GM19025 (cell line): Measurements from ENCODE around the gene GLIS1.

Source experiments
- ATAC-seq: cut with Tn5 transposase; IDR thresholded peaks from one replicate; pipeline ENCODE4 v1.9.1; 2021; ENCODE audit warnings: mild to moderate bottlenecking, low read depth, moderate library complexity; ENCODE audit not compliant: unreplicated experiment

Gene GLIS1

DNA sequence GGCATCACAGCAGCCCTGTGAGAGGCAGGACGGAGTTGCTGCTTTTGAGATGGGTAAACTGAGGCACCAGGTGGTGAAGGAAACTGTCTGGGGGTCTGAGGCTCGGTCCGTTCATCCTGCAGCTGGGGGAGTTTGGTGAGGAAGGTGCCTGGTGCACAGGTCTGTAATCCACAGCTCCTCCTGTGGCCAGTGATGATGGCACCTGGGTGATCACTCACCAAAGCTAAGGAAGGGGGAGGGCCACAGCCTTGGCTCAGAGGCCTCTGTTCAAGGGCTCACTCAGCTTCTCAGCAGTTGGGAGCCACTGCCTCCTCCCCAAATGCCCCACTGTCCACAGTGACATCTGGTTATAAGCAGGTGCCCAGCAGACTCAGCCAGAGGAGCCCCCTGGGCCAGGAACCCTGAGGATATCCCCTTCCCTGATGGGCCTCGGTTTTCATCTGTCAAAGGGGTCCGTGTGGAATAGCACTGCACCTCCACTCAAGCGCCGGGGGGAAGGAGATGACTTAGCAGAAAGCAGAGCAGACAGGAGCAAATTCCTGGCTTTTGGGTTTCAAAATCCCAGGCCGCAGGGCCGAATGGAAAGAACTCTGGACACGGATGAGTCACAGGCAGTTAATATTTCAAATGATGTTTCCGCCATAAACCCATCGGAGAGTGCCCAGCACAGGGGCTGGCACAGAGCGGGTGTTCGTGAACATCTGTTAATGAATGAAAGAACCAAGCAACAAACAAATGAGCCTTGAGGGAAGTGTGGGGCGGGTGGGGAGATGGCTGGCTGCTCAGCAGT is 197.0 kb downstream of the GLIS1 start:
- no peak for ATAC-seq

DNA sequence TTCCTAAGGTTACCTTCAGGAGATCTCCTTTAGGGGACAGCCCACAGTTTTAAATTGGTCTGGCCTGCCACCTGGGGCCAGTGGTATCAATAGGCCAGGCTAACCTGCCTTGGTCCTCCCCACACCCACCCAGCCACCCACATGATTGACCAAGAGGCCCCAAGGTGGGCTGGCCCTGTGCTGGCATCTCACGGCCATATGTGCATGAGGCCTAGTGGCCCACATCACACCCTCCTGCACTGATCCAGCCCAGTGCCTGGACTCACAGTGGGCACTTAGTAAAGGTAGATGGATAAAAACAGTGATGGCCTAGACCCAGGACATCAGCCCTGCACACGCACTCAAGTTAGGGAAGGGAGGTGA is 197.7 kb downstream of the GLIS1 start:
- no peak for ATAC-seq

DNA sequence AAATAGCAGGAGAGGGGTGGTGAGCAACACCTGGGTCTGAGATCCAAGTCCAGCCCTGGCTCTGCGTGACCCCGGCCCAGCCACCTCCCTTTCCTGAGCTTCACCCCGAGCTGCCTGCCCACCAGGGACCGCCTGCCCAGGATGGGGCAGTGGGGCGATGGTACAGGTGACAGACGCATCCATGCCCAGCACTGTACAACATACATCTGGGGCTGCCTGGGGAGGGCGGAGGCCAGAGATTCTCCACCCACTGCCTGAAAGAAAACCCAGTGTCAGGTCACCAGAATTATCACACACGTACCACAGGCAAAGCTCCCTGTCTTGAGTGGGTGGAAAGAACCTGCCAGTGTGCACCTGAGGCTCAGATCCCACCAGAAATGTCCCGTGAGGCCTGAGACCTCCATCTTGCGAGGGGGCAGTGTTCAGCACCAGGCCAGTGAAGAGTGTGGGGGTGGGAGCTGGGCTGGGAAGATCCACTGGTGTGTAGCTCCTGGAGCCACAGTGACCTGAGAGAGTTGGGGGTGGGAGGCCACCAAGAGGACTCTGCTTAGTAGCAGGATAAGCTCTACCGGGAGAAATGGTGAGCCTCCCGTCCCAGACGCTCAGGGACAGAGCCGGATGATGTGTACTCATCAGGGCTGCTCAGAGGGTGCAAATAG is 198.2 kb downstream of the GLIS1 start:
- no peak for ATAC-seq

DNA sequence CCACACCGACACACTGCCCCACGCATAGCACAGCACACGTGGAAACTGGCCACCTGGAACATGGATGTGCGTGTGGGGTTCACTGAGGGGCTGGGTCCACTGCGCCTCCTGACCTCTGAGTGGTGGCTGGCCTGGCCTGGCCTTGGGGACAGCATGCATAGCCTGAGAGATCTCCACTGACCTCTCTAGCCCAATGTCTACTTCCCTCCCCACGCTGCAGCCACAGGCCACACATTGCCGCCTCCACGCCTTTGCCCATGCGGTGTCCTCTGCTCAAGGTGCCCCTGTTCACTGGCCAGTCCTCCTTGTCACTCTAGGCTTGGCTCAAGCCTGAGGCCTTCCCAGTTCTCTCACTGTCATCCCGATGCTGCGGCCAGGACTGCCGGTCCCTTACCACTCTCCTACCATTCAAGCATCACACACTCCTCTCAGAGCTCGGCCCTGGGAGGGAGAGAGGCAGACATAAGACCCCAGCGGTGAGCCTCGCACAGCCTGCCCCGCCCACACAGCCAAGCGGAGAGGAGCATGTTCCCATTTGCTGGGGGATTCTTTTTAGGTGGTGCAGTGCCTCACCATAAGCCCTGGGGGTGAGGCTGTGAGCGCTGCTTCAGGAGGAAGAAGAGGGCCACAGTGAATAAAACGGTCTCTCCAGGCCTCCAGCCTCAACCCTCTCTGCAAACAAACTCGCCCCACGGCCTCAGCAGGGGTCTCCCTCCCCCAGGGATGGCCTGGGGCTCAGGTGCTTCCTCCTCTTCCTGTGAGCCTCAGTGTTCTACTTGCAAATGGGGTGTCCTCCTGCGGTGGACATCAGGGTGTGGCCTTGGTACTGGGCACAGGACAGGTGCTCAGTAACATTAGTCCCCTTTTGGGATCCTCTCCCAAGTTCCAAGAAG is 199.0 kb downstream of the GLIS1 start:
- ATAC-seq = no peak

DNA sequence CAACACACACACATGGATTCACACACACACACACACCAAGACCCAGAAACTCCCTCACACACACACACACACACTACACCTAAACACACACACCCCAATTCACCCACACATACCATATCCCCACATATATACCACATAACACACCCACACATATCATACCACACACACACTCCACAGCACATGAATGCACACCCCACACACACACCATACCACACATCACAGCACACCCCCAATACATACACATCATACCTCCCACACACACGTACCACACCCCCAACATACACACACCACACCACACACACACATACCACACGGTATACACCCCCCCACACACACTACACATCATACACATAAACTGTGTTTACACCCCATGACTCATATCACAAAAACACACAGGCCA is 199.7 kb downstream of the GLIS1 start:
- ATAC-seq = no peak

DNA sequence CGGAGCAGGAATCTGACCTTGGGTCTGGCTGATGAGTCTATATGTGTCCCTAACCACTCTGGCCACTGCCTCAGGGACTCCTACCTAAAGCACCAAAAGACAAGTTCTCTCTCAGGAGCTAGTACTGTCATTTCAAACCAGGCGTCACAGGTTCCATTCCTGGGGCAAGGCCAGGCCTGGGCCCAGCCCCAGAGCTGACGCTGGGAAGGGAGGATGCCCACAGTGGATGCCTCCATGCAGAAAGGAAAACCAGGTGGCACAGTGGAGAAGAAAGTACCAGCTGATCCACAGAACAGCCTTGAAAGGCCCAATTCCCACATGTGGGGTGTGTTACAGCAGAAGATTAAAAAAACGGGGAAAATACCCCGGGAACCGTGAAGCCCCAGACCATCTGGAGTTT is 202.4 kb downstream of the GLIS1 start:
- ATAC-seq = no peak

DNA sequence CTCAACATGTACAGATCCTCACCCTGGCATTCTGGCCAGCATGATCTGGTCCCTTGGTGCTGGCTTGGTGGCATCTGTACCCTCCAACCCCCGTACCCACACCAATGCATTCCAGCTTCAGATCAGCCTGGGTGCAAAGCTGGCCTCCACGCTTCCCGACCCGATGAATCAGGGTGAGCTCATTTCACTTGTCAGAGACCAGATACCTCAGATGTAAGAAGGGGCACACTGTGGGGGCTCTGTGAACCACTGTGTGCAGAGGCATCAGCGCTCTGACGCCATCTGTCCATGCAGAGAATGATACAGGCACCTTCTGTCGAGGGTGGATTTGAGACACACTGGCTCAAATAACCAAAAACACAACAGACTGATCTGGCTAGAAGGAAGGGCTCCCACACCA is 203.1 kb downstream of the GLIS1 start:
- no peak for ATAC-seq

DNA sequence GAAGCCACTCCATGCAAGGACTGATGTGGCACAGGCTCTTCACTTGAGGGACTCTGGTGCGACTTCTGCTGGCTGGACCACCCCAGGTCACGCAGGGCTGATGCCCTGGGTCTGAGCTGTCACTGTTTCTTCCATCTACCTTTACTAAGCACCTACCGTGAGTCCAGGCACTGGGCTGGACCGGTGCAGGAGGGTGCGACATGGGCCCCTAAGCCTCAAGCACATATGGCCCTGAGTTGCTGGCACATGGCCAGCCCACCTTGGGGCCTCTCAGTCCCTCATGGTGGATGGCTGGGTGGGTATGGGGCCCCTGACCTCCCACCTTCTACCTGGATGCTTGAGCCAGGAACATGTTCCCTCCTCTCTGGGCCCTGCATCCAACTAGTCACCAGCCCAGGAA is 203.7 kb downstream of the GLIS1 start:
- ATAC-seq = no peak

DNA sequence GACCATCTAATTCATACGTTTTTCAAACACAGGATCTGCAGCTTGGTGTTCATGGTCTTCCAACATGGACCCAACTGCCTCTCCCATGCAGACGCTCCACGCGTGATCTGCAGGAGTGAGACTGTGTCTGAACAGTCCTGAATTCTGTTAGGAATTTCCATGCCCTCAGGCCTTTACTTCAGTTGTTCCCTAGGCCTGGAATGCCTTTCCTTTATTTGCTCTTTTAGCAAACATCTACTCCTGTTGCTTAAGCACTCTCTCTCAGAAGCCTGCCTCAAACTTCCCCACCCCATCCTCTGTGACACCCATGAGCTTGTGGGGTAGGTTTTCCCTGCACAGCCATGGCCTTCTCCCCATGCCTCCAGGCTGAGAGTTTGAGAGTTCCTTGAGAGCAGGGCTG is 206.1 kb downstream of the GLIS1 start:
- ATAC-seq = no peak

DNA sequence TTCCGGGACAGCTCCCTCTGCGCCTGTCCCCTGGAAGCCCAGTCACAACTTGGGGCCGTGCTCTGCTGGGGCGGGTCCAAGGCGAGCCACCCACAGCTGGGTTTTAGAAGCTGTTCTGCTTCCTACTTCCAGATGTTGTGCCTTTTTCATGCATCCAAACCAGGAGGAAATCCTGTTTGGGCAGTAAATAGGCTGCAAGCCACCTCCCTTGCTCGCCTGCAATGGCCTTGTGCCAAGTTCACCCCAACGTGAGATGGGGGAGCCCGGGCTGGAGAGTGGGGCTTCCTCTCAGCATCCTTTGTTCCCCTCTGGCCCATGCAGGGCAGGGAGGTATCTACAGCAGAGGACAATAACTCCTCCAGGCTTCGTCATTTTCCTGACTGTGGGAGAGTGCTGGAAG is 206.6 kb downstream of the GLIS1 start:
- ATAC-seq = no peak

DNA sequence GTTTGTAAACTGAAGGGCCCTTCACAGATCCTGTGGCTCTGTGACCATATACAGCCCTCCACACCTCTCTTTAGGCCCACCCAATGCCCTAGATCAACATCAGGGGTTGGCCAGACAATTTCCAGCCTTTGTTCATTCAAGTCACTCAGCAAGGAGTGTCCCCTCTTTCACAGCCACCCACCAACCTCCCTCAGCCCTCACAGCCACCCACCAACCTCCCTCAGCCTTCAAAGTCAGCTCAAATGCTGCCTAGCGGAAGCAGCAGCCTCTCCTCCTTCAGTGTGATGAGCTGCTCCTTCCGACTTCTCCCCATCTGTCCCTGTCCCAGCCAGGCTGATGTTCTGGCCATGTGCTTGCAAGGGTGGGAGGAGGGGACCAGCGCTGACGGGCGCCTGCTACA is 208.4 kb downstream of the GLIS1 start:
- no peak for ATAC-seq

DNA sequence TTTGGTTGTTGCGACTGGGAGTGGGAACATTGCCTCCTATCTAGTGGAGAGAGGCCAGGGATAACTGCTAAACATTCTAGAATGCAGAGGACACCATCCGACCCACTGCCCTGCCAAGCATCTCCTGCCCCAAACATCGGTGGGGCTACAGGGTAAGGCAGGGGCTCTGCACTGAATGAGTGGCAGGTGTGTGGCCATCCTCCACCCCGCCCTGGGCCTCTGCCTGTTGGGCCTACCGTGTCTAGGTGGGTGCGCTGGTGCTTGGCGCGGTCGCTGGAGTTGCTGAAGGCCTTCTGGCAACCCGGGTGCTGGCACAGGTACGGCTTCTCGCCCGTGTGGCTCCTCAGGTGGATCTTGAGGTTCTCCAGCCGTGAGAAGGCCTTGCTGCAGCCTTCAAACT is 209.4 kb downstream of the GLIS1 start:
- no peak for ATAC-seq

DNA sequence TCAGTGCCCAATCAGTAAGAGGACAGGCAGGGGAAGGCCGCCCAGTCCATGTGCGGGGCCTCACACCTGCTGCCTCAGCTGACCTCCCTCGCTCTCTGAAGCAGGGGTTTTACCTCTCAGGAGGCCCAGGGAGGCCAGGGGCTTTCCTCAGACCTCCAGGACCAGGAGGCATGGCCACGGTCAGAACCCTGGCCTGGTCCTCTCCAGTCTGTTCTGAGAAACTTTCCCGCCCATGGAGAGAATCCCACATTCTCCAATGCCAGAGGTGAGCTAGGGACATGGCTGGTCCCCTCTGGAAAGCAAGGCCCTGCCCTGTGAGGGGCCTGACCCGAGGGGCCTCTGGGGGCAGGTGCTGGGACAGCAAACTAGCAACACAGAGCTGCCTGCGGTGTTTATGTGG is 211.6 kb downstream of the GLIS1 start:
- ATAC-seq = no peak

DNA sequence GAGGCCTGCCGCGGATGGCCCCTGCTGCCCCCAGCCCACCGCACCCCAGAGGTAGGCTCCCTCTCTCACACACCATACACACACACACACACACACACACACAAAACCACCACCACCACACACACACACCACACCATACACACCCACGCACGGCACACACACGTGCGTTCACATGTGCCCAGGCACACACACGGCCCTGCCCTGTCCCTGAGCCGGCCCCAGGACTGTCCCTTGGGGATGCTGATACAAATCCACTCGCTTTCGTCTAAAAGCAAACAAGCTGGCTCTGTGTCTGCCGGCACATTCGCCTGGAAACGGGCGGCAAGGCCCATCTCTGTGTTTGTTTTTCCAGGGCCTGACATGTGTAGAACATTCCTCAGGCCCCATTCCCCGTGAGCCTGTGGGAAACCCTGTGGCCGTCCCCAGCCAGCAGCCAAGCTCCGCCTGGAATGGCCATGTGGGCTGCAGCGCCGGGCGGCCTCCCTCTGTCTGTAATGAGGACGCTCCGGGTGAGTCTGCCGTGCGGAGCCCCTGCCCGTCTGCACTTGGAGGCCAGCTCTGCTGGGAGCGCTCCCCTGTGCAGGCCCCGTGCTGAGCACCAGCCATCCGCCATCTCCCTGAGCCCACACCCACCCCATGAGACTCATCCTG is 212.4 kb downstream of the GLIS1 start:
- no peak for ATAC-seq

DNA sequence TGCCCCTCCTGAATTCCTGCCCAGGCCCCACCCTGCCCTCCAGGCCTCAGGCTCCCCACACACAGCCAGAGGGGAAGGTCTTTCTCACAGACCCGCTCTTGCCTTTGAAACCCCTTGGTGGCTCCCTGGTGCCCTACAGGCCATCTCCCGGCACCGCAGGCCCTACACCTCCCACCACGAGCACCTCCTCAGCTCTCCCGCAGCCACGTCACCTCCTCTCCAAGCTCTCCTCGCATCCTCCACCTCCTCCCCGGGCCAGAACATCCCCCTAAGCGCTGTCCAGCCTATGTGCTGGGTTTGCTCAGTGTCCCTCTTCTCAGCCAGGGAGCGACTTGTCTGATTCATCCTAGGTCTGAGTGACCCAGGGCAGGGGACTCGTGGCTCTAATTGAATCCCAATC is 213.4 kb downstream of the GLIS1 start:
- ATAC-seq = no peak

DNA sequence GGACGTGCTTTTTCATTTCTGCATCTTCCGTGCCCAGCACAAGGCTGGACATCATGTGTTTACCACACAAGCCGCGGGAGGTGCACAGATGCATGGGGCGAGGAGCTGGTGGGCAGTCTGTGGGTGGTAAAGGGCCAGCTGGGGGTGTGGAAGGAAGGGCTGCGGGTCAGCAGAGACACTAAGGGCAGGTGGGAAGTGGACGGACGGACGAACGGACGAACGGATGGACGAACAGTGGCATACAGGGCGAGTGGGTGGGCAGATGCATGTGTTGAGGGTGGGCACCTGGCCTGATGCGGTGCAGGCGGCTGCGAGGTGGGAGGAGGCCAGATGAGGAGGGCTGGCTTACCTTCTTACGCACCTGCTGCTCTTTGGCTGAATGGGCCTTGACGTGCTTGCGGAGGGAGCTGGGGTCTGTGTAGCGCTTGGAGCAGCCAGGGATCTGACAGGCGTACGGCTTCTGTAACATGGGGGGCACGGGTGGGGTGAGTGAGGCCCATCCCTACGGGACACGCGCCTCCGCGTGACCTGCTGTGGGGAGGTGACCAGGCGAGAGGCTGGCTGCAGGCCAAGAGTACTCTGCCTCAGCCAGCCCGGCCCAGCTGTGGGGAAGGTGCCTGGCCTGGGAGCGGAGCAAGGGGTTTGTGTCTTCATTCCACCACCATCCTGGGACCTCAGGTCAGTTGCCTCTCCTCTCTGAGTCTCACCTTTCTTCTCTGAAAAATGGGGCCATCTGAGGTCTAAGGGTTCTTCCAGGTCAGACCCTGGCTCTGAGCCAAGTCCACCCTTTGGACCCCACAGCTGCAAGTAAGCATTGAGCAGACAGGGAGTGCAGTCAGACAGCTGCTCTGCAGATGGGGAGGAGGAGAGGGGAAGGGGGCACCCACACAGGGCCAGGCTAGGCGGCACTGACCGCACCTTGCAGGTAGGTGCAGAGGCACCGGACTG is 214.3 kb downstream of the GLIS1 start:
- ATAC-seq = no peak

DNA sequence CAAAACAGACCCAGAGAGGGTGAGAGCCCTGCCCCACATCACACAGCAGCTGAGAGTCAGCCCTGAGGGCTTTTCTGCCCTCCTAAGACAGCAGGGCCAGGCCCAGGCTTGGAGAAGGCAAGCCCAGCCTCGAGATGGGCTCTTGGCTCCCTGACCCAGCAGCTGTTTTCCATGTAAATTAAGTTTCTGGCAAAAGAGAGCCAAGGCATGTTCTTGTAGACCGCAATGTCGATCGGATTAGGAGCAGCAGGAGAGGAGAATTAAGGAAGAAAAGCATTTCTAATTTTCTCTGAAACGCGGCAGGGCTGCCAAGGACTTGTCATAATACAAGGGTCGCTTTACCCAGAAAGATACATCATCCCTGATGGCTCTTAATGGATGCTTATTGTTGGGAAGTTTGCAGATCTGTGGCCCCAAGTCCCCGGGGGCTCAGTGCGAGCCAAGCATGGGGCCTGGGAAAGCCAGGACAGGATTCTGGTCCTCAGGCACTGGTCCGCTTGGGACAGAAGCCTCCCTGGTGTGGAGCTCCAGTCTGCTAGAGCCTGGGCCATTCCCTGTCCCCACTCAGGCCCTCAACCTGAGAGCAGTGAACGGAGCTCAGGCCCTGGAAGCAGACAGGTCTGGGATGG is 216.9 kb downstream of the GLIS1 start:
- ATAC-seq = no peak

DNA sequence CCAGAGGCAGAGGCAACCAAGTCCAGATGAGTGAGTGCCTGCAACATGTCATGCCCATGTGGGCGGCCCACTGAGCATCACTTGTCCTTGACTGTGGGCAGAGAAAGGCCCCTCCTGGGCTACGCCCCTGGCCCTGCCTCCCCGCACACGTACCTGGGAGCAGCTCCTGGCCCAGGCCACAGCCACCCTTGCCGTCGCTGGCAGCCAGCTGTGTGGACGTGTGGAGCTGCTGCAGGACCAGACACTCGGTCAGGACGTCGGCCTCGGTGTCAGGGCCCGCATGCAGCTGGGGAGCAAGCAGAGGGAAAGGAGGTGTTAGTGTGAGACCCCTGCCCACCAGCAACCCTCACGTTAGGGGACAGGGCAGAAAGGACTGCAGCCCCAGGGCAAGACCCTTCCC is 218.5 kb downstream of the GLIS1 start:
- no peak for ATAC-seq

DNA sequence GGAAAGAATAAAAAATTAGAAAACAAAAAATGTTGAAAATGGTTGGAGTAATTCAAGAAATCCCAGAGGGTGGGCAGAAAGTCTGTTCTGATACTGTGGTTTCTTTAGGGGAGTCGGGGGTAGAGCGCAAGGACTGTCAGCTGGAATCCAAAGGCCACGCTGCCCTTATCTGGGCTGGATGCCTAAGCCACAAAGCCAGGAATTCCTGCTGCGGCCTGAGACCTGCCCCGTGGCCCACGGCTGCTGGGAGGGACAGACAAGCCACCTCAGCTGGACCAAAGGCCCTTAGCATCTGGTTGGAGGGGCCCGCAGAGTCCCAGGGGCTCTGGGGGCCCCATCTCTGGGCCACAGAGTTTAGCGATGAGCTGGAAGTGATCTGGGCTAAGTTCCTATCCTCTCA is 219.5 kb downstream of the GLIS1 start:
- no peak for ATAC-seq
